ENCODE measurements around the gene ACOT7. TPM values are rescaled to one million over a fixed set of nuclear protein-coding genes. Genes with fewer than 3 reads are reported as not detected.

ACOT7 gene
- total RNA-seq, 1 donor from 2014 or later, result 16.1 TPM

- no peak for TF ChIP-seq CTCF (IDR thresholded peaks at IDR 0.05)
- H3K36me3 ChIP-seq, result no peaks in the 10 kb centered on the region
- H3K4me1 ChIP-seq, result peaks cover 0 to 4% of the 10 kb centered on the region in 2 donors
- no peak for DNase-seq (ENCODE audit: low spot score in 2 of 2)
- no peaks in the 10 kb centered on the region for H3K27me3 ChIP-seq
- H3K4me3 ChIP-seq, result no peak overlapping the region
- no peaks in the 10 kb centered on the region for H3K9me3 ChIP-seq
- H3K27ac ChIP-seq, result no peak overlapping the region
- intact Hi-C loops (cut with DNase I), result no loop called here
These were observed 110.8 kb downstream of the ACOT7 start for GRCh38 chr1:6282577-6283270.

GRCh38 chr1:6281511-6282402 is 111.8 kb downstream of the ACOT7 start:
- DNase-seq (ENCODE audit: low spot score in 2 of 2), result no peak
- intact Hi-C loops (cut with DNase I), result no loop called here

GRCh38 chr1:6280761-6281451 is 112.7 kb downstream of the ACOT7 start:
- Histone ChIP-seq H3K4me3 (no peak overlapping the region), H3K27ac (no peak overlapping the region), H3K36me3 (no peaks in the 10 kb centered on the region), H3K27me3 (no peaks in the 10 kb centered on the region), H3K4me1 (peaks cover 0 to 9% of the 10 kb centered on the region in 2 donors), H3K9me3 (no peaks in the 10 kb centered on the region)
- DNase-seq (ENCODE audit: low spot score in 2 of 2), result no peak
- TF ChIP-seq CTCF (IDR thresholded peaks at IDR 0.05), result no peak
- intact Hi-C loops (cut with DNase I), result no loop called here

More at GRCh38 chr1:6281511-6282402, 111.8 kb downstream of the ACOT7 start:
- TF ChIP-seq CTCF (IDR thresholded peaks at IDR 0.05), result no peak
- Histone ChIP-seq H3K4me1 (peaks cover 0 to 1% of the 10 kb centered on the region in 2 donors), H3K27ac (no peak overlapping the region), H3K27me3 (no peaks in the 10 kb centered on the region), H3K9me3 (no peaks in the 10 kb centered on the region), H3K4me3 (no peak overlapping the region), H3K36me3 (no peaks in the 10 kb centered on the region)

GRCh38 chr1:6279613-6280383 is 113.8 kb downstream of the ACOT7 start:
- DNase-seq (ENCODE audit: low spot score in 2 of 2), result no peak
- intact Hi-C loops (cut with DNase I), result no loop called here
- Histone ChIP-seq H3K9me3 (no peaks in the 10 kb centered on the region), H3K4me1 (peaks cover 0 to 11% of the 10 kb centered on the region in 2 donors), H3K36me3 (no peaks in the 10 kb centered on the region), H3K27ac (no peak overlapping the region), H3K4me3 (no peak overlapping the region), H3K27me3 (no peaks in the 10 kb centered on the region)
- no peak for TF ChIP-seq CTCF (IDR thresholded peaks at IDR 0.05)

- peaks cover 0 to 11% of the 10 kb centered on the region in 2 donors for H3K4me1 ChIP-seq
- TF ChIP-seq CTCF (IDR thresholded peaks at IDR 0.05), result no peak
- no peaks in the 10 kb centered on the region for H3K9me3 ChIP-seq
- H3K27ac ChIP-seq, result no peak overlapping the region
- H3K27me3 ChIP-seq, result no peaks in the 10 kb centered on the region
- no peaks in the 10 kb centered on the region for H3K36me3 ChIP-seq
- no peak for DNase-seq (ENCODE audit: low spot score in 2 of 2)
- H3K4me3 ChIP-seq, result no peak overlapping the region
- intact Hi-C loops (cut with DNase I), result no loop called here
These were observed 114.5 kb downstream of the ACOT7 start for GRCh38 chr1:6279066-6279465.

Data from ascending aorta (tissue), 2 donors.